GM12891 (cell line): Measurements from ENCODE around the gene STARD5.

Experiments
- DNase-seq: peaks from one replicate; pipeline ENCODE4 v3.0.0; 2011; ENCODE audit warnings: low spot score; ENCODE audit not compliant: insufficient read length
- FAIRE-seq: peaks from 2 replicates; lab custom pipeline; 2011; peaks lifted over from hg19 to GRCh38; lab: Jason Lieb, UNC
- PAX5 ChIP-seq: IDR thresholded peaks from 2 replicates; pipeline ENCODE4 v1.6.1; 2011; ENCODE audit warnings: low read length, moderate library complexity, mild to moderate bottlenecking; ENCODE audit not compliant: insufficient read depth, severe bottlenecking
- POLR2A ChIP-seq: IDR thresholded peaks from 2 replicates; pipeline ENCODE4 v1.6.1; 2011; ENCODE audit warnings: low read depth, low read length, control low read depth
- POLR2AphosphoS5 ChIP-seq: IDR thresholded peaks from 2 replicates; pipeline ENCODE4 v1.6.1; 2011; ENCODE audit warnings: low read depth, low read length, control low read depth
- POU2F2 ChIP-seq: IDR thresholded peaks from 2 replicates; pipeline ENCODE4 v1.6.1; 2011; ENCODE audit warnings: low read depth, mild to moderate bottlenecking, control low read depth, low read length, moderate library complexity
- SPI1 ChIP-seq: IDR thresholded peaks from 2 replicates; pipeline ENCODE4 v1.6.1; 2011; ENCODE audit warnings: low read depth, low read length, control low read depth
- TAF1 ChIP-seq: IDR thresholded peaks from 2 replicates; pipeline ENCODE4 v1.6.1; 2011; ENCODE audit warnings: low read depth, low read length, control low read depth

Gene STARD5

DNA sequence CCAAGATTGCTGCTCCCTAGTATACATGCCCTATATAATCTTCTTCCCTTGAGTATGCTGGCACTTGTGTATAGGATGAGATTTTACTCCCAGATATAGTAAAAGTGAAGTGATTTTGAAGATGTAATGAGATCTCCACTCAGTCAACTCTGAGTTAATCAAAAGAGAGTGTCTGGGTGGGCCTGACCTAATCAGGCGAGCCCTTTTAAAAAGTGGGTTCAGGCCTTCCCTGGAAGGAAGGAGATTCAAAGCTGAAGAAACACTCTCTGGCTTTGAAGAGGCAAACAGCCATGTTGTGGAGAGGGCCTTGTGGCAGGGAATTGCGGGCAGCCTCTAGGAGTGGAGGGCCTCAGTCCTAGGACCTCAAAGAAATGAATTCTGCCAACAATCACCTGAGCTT lies 5.5 kb upstream of the STARD5 start:
- DNase-seq: no peak
- FAIRE-seq: no peak
- TF ChIP-seq POLR2A (no peak), SPI1 (no peak), POU2F2 (no peak), TAF1 (no peak), POLR2AphosphoS5 (no peak), PAX5 (no peak)

DNA sequence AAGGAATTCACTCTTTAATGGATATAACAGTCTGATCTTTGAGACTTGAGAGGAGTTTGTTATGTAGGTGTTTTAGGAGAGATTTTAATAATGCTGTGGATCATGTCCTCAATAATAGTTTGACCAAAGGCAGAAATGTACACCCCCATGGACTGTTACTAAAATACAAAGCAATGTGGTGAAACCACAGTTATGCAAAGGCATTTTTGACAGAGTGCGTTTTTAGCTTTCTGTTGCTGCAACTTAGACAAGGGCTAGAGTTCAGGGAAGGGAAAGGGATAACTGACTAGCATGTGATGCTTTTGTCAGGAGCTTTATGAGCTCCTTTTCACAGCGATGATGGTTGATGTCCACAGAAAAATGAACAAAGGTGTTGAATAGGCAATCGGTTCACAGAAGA lies 3.6 kb upstream of the STARD5 start:
- FAIRE-seq (no peak), DNase-seq (no peak)
- TF ChIP-seq TAF1 (no peak), POLR2AphosphoS5 (no peak), SPI1 (no peak), PAX5 (no peak), POLR2A (no peak), POU2F2 (no peak)

DNA sequence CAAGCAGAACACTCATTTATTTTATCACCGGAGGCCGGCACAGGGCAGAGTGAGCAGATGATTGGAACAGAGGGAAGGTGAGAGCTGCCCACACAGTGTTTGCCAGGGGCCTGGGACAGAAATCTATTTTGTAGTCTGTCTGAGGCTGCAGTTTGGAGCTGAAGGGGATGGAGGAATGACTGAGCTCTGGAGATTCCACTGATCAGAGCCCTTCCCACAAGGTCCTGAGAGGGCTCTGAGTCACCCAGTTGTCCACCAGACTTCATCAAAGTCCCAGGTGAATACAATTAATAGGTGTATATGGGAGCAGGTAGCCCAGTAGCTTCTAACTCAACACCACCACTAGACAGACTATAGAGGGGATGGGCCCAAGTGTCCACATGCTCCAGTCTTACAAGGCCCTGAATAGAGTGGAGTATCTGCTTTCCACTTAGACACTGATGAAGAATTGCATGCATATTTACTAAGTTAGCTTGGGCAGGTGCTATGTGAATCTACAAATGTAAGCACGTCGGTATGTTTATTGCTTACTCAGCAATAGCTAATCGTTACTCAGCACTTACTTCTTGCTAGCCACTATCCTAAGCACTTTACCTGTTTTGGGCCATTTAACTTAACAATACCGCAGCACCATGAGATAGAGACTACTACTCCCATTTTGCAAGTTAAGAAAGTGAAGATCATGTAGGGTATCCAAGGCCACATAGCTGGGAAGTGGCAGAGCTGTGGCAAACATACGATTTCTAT lies 2.7 kb upstream of the STARD5 start:
- FAIRE-seq (no peak), DNase-seq (no peak)
- TF ChIP-seq PAX5 (no peak), TAF1 (no peak), POLR2AphosphoS5 (no peak), POU2F2 (no peak), SPI1 (no peak)

DNA sequence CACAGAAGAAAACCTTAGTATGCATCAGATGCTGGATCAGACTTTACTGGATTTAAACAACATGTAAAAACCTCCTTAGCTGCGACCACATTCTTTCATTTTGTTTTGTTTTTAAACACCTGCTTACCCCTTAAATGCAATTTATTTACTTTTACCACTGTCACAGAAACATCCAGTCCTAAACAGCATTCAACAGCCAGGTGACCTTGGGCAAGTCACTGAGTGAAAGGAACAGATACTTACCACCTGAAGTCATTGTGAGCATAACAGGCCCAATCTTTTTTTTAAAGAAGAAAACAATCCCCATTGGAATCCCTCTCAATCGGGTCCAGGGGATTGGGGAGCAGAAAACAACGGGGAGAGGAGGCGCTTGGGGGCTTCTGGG lies 390 bp downstream of the STARD5 start:
- no peak for DNase-seq
- TF ChIP-seq SPI1 (no peak), TAF1 (no peak), PAX5 (no peak), POU2F2 (no peak), POLR2A (no peak), POLR2AphosphoS5 (no peak)
- FAIRE-seq: no peak

DNA sequence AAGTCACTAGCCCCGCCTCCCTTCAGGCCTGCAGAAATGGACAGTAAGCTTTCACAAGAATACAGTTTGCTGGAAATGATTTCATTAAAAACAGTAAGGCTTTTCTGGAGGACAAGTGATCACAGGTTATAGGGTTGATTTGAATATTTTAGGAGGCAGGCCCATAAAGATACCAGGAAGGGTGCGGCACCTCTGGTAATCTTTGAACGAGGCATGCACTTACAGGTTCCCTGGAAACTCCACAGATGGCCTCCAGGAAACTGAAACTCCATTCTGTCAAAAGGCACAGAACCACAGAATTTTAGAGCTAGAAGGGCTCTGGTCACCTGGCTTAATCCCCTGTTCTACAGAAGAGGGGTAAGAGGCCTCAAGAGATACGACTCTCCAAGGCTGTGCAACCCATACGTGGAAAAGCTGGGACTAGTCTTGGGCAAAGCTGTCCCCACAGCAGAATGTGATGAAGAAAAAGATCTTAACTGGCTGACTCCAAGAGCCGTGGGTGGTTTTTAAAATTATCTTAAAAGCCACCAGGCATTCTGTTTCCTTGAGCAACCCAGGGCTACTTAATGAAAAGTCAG lies 1.2 kb downstream of the STARD5 start:
- DNase-seq: no peak
- TF ChIP-seq POLR2AphosphoS5 (no peak), SPI1 (no peak), POLR2A (no peak), PAX5 (no peak), TAF1 (no peak), POU2F2 (no peak)
- no peak for FAIRE-seq

DNA sequence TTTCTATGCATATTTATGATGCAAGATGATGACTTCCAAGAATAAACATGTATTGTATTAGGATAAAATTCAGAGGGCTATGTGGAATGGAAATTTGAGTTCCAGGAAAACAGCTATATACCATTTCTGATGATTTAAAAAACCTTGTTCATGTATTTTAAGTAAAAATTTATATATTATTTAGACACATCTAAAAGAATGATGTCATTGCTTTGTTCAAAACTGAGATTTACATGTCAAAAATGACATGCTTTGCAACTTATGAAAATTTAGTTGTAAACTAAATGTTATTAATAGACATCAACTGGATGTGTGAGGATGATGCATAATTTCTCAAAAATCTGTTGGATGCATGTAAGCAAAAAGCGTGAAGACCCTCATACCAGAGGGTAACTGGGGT lies 2.3 kb downstream of the STARD5 start:
- FAIRE-seq: no peak
- no peak for DNase-seq
- TF ChIP-seq POLR2A (no peak), POLR2AphosphoS5 (no peak), SPI1 (no peak), PAX5 (no peak), TAF1 (no peak), POU2F2 (no peak)

DNA sequence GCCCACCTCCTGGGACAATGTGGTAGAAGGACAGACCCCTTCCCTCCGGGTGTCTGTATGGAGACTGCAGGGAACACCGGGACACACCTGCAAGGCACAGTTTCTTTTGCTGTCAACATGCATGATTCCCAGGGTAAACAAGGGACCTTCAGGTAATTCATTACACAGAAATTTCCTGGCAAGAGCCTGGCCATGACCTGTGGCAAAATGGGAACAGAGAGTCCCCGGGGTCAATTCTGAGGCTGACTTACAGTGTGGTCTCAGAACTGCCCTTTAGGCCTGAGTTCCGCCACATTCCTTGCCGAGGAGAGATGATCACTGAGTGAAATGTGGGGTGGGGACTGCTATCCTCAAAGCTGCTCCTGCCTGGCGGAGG lies 6.3 kb downstream of the STARD5 start:
- FAIRE-seq: no peak
- DNase-seq: no peak
- no peak for TF ChIP-seq PAX5
- no peak for TF ChIP-seq POLR2A
- no peak for TF ChIP-seq POU2F2
- TF ChIP-seq TAF1: no peak
- no peak for TF ChIP-seq POLR2AphosphoS5
- TF ChIP-seq SPI1: no peak

DNA sequence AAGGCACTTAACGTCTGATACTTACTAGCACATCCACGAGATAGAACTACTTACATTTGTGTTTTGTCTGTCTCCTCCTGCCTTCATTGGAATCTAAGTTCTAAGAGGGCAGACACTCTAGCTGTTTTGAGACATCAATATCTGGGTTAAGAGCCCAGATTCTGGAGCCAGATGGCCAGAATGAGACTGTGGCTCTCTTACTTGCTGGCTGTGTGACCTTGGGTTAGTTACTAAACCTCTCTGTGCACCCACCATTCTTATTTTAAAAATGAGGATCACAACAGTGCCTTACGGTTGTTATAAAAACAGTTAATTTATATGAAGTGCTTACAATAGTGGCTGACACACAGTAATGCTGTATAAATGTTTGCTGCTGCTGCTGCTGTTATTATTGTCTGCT lies 7.7 kb downstream of the STARD5 start:
- FAIRE-seq: peak; percentile 5
- TF ChIP-seq POLR2AphosphoS5 (no peak), PAX5 (no peak), POU2F2 (no peak), SPI1 (no peak), TAF1 (no peak), POLR2A (no peak)
- no peak for DNase-seq

DNA sequence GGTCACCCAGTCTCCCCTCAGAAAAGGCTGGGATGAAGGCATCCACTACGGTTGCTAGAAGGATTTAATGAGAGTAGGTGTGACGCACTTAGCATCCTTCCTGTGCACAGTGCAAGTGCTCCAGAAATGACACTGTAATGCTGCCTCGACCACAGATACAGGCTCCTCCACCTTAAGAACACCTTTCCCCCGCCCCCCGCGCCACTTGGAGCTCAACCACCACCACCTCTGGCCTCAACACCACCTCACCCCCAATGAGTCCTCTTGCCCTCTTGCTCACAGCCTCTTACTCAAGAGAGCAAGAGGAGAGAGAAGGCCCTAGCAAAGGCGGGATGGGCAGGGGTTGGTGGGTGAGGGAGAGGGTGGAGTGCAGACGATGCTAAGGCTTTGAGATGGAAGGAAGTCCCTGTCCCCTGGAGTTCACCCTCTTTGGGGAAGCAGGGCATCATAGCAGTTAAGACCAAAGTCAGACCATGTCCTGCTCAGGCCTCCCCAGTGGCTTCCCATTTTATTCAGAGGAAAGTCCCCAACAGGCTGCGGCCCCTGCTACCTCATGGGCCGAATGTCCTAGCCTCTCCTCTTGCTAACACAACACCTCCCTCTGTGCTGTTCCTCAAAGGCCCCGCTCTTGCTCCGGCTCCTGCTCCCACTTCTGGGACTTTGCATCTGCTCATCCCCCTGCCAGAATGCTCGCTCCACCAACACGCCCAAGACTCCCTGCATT lies 8.3 kb downstream of the STARD5 start:
- TF ChIP-seq POU2F2 (no peak), PAX5 (no peak), SPI1 (0 out of 2 replicates have a peak, but pooled peaks have one; percentile 2), TAF1 (no peak)
- no peak for FAIRE-seq
- no peak for DNase-seq

DNA sequence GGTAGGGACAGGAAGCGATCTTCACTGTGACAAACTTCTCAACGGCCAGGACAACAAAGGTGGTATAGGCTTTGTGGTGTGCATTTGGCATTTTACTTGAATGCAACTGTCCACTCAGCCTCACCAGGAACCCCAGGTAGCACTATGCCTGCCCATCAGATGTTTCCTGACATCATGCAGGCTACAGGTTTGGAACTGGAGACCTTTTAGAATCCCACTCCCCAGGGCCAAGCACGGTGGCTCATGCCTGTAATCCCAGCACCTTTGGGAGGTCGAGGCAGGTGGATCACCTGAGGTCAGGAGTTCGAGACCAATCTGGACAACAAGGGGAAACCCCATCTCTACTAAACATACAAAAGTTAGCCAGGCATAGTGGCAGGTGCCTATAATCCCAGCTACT lies 9.6 kb downstream of the STARD5 start:
- no peak for FAIRE-seq
- no peak for DNase-seq
- TF ChIP-seq TAF1 (no peak), POLR2A (no peak), POLR2AphosphoS5 (no peak), POU2F2 (no peak), SPI1 (no peak), PAX5 (no peak)
